T-helper 1 cell (primary cell): ENCODE data around the gene ATAD3C.

ENCODE experiments used
- DNase-seq, 5 donors: peaks; one replicate each; pipeline ENCODE4 v3.0.0-alpha.2; 2012 to 2020

ATAD3C gene

GRCh38 chr1:1430992-1431844, 18.3 kb upstream of the ATAD3C start:
- no peak for DNase-seq

GRCh38 chr1:1431845-1432273, 17.6 kb upstream of the ATAD3C start:
- no peak for DNase-seq

GRCh38 chr1:1432274-1432950, 17.1 kb upstream of the ATAD3C start:
- no peak for DNase-seq

GRCh38 chr1:1432951-1433803, 16.3 kb upstream of the ATAD3C start:
- DNase-seq = no peak

GRCh38 chr1:1433804-1434130, 15.7 kb upstream of the ATAD3C start:
- no peak for DNase-seq

- DNase-seq = no peak
These were observed 15.2 kb upstream of the ATAD3C start for GRCh38 chr1:1434131-1434823.

- DNase-seq = no peak
These were observed 14.7 kb upstream of the ATAD3C start for GRCh38 chr1:1434824-1435105.

- DNase-seq = peak in 3 of 5 donors; percentile 22 to 49 (median 44)
These were observed 14.2 kb upstream of the ATAD3C start, which contains the start of gene VWA1 for GRCh38 chr1:1435106-1435903. Gene VWA1 (plus strand): TSS chr1:1435690. CDS start chr1:1435749, 59 bp downstream.

GRCh38 chr1:1435911-1436629, 13.4 kb upstream of the ATAD3C start:
- DNase-seq = no peak

GRCh38 chr1:1436630-1437032, 12.9 kb upstream of the ATAD3C start:
- no peak for DNase-seq

GRCh38 chr1:1437033-1437903, 12.2 kb upstream of the ATAD3C start:
- no peak for DNase-seq

GRCh38 chr1:1437904-1438376, 11.5 kb upstream of the ATAD3C start:
- DNase-seq = no peak

- DNase-seq = no peak
These were observed 10.7 kb upstream of the ATAD3C start for GRCh38 chr1:1438531-1439381.

- no peak for DNase-seq
These were observed 9.8 kb upstream of the ATAD3C start for GRCh38 chr1:1439546-1440261.

- no peak for DNase-seq
These were observed 9.1 kb upstream of the ATAD3C start for GRCh38 chr1:1440262-1441001.

- peak in 3 of 5 donors; percentile 36 to 49 (median 43) for DNase-seq
These were observed 8.2 kb upstream of the ATAD3C start for GRCh38 chr1:1441002-1441888.
